NCI-H1930 (cell line): ENCODE measurements around the gene FAT1.

Experiments used
- DNase-seq, 2 experiments: peaks; one replicate each; lab custom pipeline; 2025; lab: John Stamatoyannopoulos, UW

FAT1 gene

DNA sequence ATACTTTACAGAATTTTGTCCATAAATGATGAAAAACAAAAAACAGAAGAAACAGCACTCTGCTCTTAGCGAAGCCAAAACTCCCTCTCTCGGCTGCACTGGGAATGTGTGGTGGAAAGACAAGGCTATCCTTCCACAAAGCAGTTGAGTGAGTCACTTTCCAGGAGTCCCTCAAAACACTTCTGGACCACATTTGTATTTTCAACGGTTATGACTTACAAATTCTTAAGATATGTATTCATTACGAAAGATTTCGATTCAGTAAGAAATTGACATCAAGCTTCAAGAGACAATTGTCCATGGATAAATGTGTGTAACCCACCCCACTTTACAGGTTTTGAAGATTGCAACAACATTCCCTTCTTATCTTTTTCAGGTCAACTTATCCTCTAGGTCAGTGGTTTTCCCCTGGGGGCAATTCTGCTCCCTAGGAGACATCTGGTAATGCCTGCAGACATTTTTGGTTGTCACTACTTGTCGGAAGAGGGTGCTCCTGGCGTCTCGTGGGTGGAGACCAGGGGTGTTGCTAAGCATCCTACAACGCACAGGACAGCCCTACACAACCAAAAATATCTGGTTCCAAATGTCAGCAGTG, 101.6 kb downstream of the FAT1 start:
- no peak for DNase-seq

GRCh38 chr4:186619088-186619487, 104.6 kb downstream of the FAT1 start:
- DNase-seq = no peak

GRCh38 chr4:186617921-186618320, 105.7 kb downstream of the FAT1 start:
- no peak for DNase-seq

GRCh38 chr4:186607490-186607889, 116.2 kb downstream of the FAT1 start:
- no peak for DNase-seq

DNA sequence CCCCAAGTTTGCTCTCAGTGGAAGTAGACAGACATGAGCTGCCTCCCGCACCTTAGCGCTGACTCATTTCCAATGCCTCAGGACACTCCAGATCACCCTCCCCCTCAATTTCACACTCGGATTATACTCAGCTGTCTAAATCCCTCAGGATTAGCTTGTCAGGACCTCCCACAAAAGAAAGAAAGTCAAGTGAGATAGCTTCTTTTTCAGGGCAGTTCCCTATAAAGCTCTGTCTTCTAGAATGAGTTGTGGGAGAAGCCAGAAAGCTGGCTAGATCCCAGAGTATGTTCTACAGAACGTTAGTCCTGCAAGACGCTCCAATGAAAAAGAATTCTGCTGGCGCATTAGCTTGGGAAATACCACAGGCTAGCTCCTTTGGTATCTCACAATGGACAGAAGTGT, 117.1 kb downstream of the FAT1 start:
- DNase-seq = no peak

DNA sequence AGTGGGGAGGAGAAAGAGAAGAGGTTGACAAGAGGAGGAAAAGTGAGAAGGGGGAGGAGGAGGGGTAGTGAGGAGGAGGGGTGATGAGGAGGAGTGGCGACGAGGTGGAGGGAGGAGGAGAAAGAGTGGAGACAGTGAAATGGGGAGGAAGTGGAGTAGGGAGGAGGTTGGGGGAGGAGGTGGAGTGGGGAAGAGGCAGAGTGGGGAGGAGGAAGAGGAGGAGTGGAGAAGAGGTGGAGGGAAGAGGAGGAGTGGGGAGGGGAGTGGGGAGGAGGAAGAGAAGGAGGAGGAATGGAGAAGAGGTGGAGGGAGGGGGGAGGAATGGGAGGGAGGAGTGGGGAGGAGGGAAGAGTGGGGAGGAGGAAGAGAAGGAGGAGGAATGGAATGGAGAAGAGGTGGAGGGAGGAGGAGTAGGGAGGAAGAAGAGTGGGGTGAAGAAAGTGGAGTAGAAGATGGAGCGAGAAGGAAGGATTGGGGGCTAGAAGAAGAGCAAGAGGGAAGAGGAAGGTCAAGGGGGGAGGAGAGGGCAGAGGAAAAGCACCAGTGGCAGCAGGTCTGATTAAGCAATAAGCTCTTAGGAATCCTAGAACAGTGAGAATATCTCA, 118.3 kb downstream of the FAT1 start:
- DNase-seq = no peak

DNA sequence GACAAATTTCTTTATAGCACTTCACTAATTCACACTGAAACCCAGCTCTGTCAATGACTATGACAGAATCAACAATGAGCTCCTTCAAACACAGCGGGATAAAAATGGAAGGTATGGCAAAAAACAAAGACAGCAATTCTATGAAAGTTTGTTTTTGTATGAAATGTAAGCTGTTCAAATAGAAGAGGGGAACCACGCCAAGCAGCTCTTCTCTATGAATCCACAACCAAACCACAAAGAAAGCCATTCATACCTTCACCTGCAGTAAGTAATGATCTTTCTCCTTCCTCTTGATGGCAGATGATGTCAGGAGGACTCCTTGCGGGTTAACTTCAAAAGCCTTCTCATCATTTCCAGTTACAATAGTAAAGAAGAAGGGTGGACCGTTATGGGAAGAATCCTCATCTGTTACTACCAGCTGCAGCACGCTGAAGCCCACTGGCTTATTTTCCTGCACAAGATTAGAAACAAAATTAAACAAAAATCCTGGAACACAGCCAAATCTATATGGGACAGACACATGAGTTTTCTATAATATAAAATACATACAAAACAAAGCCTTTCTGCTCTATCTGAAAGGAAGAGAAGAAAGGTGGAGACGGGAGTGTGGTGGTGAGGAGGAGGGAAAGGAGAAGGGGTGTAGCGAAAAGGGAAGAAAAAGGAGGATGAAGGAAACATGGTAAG, 119.4 kb downstream of the FAT1 start:
- no peak for DNase-seq

- no peak for DNase-seq
These were observed 120.7 kb downstream of the FAT1 start for GRCh38 chr4:186602978-186603377.

GRCh38 chr4:186599483-186599882, 124.2 kb downstream of the FAT1 start:
- no peak for DNase-seq

DNA sequence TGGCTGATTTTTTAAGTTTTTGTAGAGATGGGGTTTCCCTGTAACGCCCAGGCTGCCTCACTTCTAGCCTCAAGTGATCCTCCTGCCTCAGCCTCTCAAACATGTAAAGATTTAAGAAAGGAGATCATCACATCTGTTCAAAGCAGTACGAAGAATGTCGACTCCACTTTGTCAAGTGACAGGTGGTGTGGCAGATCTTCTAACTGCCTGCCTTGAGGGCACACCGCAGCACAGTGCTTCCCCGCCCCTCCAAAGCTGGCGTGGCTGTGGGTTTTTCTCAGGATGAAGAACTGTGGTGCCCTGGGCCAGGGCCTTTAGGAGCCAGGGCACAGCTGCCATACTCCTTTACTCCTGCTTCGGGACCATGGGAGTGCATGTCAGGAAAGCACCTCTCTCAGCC, 125.0 kb downstream of the FAT1 start:
- DNase-seq = no peak

- DNase-seq = no peak
These were observed 126.7 kb downstream of the FAT1 start for GRCh38 chr4:186596850-186597390.

DNA sequence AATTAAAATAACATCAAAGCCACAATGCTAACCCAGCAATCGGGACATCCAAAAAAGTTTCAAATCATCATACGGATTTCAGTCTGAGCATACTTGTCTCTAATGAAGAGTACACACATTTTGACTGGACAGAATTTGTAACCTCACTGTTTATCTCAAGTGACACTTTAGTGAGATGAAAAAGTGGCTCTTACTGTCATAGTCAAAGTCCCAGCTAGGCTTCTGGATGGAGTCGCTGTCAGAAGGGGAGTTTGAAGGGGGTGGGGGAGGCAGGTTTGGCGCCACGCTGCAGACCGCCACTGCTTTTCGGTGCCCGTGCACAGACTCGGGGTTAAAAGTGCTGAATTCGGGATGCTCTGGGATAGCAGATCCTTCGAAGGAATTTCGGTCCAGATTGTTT, 127.3 kb downstream of the FAT1 start:
- no peak for DNase-seq

DNA sequence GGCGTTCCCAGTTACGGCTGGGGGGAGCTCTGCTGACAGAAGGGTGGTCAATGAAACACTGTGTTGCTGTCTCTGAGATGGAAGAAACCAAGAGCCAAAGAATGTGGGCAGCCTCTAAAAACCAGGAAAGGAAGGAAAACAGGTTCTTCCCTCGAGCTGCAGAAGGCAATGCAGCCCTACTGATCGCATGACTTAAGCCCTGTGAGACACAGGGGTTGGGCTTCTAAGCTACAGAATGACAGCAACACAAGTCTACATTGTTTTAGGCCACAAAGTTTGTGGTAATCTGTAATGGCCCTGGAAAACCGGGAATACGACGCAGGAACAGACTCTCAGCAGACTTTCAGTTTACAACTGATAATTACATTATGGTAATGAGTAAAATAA, 130.1 kb downstream of the FAT1 start:
- no peak for DNase-seq

GRCh38 chr4:186592966-186593586, 130.6 kb downstream of the FAT1 start:
- DNase-seq = no peak

- DNase-seq = no peak
These were observed 131.2 kb downstream of the FAT1 start for GRCh38 chr4:186592445-186592844.

GRCh38 chr4:186591651-186592050, 132.0 kb downstream of the FAT1 start:
- no peak for DNase-seq

DNA sequence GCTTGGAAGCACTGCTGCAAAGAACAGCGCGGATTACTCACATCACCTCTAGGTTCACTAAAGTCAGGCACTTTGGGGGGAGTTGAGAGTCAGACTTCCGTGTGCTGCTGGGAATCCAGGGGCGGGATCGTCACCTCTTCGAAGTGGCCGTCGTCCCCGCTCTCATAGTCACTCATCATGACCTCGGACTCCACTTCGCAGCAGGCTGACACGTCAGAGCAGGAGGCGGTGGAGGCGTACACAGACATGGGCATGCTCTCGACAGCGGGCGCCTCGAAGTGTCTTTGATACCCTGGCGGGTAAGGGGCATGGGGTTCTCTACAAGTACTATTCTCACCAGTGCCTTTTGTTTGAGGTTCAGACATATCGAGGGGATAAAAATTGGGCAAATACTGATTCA, 135.2 kb downstream of the FAT1 start:
- DNase-seq = no peak

- DNase-seq = no peak
These were observed 136.1 kb downstream of the FAT1 start for GRCh38 chr4:186587416-186588018.

DNA sequence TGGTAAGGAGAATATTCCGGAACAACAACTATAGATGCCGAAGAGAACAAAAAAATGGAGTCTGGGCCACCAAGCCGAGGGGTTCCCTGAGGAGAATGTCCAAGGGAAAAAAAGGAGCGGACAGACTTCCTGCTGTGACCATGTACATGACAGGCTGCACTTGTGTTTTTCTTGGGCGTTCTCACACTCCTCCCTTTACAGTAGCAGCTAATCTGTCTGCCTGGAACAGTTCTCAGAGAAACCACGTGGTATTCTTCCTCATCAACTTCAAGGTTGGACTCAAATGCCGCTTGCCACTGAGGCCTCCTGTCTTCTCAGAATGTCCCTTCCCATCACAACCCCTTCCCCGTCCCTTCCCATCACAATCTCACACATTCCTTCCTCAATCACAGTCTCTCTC, 137.5 kb downstream of the FAT1 start:
- no peak for DNase-seq

DNA sequence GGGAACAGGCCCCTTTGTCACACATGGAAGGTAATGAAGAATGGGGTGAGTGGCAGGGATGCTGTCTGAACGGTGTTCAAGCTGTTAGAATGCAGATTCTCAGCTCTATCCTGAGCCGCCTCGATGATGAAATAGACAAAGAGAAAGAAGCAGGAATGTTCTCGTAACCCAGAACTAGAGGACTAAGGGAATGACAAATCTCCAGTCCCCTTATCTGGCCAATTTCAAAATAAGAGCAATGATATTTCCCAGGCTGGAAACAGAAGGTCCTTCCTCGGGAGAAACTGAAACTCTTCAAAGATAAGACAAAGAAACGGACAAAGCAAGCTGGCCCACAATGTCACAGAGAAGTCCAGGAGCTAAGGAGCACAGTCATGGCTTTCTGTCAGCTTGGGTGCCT, 138.7 kb downstream of the FAT1 start:
- no peak for DNase-seq

DNA sequence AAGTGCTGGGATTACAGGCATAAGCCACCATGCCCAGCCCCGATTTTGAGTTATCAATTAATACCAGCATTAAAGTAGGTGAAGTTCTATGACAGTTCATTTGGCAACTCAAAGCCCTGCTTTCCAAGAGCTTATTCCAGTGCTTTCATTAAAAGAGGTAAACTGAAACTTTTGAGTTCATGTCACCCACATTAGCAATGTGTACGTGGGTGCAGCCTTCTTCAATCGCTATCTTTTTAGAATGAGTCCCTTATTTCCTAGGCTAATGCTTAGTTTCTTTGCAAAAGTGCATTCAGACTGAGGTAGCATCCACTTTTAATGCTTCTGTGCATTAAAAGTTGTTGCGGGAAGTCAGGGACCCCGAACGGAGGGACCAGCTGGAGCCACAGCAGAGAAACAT, 142.2 kb downstream of the FAT1 start:
- no peak for DNase-seq

DNA sequence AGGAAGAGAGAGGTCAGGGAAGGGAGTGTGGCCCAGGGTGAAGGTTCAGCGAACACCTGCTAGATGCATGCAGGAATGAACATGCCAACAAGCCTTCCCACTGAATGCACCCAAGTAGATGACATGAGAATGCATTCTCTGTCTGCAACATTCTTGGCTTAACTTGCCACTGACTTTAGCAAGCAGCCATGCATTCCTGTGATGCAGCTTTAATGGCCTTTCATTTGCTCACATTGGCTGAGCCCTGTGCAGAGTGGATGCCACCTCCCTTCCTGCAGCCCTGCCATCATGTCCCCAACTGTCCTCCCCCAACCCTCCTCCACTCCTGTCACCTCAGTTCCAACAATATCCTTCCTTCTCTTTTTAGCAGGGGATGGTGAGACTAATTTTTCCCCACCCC, 143.0 kb downstream of the FAT1 start:
- DNase-seq = no peak
